Measurements from ENCODE around the gene ANAPC16.

DNA sequence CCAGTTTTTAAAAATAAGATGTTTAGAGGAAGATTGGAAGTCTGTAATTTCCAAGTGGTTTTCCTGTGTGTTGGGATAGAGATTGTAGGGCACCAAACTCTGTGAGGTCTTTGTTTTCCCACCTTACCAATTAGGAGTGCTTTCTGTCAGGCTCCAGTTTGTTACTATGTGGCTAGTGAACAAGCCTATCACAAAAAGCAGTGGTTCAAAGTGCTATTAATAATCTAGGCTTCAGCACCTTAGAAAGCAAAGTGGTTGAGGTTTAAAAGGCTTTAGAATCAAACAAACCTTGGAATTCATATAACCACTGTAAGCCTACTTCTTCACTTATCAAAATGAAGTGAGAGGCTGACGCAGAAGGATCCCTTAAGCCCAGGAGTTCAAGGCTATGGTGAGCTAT, 11.1 kb upstream of the ANAPC16 start:
- TF ChIP-seq, protein P1, sequence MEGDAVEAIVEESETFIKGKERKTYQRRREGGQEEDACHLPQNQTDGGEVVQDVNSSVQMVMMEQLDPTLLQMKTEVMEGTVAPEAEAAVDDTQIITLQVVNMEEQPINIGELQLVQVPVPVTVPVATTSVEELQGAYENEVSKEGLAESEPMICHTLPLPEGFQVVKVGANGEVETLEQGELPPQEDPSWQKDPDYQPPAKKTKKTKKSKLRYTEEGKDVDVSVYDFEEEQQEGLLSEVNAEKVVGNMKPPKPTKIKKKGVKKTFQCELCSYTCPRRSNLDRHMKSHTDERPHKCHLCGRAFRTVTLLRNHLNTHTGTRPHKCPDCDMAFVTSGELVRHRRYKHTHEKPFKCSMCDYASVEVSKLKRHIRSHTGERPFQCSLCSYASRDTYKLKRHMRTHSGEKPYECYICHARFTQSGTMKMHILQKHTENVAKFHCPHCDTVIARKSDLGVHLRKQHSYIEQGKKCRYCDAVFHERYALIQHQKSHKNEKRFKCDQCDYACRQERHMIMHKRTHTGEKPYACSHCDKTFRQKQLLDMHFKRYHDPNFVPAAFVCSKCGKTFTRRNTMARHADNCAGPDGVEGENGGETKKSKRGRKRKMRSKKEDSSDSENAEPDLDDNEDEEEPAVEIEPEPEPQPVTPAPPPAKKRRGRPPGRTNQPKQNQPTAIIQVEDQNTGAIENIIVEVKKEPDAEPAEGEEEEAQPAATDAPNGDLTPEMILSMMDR (IDR thresholded peaks at IDR 0.05), result no peak
- no peak for TF ChIP-seq EZH2 (IDR thresholded peaks at IDR 0.05; ENCODE audit: borderline replicate concordance, insufficient read depth, low read depth, low read length, poor library complexity, severe bottlenecking)

Measured in B cell (primary cell).